GF-D8 (cell line): ENCODE data around the gene MTCL1.

Experiments used
- DNase-seq: peaks from one replicate; lab custom pipeline; 2025; lab: John Stamatoyannopoulos, UW

Gene MTCL1

DNA sequence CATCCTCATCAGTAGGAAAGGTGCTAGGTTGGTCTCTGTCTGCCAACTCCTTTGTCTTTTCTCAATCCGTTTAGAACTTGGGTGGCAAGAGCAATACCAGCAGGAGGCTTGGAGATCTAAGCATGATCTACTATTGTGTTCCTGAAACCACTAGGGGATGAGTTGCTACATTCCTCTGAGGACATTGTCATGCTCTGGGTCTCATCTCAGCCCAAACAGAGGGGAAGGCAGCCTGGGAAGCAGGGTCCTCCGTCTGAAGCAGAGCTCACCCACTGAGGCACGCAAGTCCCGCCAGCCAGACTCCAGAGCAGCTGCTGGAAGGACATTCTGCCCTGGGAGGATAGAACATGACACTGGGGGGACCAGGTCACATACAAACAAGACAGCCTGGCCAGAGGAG lies 162.9 kb downstream of the MTCL1 start:
- no peak for DNase-seq

DNA sequence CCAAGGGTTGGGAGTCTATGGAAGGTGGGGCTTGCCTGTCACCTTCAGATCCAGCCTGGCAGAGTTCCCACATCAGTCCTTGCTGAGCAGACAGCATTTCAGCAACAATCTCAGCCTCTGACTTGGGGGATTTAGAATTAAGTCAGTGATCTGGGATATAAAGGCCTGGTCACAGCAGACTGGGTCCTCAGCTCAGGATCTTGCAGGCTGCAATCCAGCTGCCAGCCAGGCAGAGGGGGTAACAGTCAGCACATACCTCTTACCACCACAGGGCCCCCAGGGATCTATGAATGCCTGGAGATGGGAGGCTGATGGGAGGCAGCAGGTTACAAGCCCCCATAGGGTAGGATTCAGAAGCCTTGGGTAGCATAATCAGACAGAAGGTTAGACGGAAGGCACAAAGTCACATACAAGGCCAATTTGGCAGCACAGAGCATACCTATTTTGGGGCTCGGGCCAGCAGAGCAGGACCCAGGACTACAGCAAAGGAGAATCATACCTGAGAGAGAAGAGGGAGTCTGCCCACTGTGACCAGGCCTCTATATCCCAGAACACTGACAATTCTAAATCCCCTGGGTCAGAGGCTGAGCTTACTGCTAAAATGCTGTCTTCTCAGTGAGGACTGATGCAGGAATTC lies 163.5 kb downstream of the MTCL1 start:
- DNase-seq, result no peak

DNA sequence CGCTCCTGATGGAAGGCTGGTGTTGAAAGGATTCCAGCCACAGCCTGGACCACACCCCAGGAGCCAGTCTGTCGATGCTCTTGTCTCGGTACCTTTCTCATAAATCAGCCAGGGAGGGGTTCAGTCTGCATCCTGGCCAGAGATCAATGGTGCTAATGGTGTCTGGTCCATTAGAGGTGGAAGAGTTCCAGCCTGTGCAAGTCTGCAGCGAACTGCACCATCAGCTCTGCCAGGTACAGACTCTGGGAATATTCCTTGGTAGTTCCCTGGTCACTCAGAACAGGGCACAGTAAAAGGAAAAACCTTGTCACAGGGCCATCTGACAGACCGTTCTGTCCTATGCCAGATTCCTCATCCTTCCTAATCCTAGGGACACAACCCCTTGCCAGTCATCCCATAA lies 164.3 kb downstream of the MTCL1 start:
- no peak for DNase-seq

DNA sequence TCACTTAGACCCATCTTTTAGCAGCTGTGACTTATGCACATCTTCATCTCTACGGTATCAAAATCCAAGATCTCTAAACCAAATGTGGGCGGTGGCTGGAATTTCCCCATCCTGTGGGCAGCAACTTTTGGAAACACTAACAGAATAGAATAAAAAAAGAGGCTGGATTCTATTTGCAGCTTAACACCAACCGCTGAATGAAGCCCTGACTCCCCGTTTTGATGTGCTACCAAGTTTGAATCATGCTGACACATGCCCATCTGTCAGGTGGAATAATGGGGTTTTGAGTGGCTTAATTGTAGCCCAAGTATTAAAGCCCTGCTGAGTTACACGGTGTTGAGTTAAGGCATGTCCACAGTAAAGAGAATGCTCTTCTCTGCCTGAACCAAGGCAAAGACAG lies 165.2 kb downstream of the MTCL1 start:
- DNase-seq, result no peak

DNA sequence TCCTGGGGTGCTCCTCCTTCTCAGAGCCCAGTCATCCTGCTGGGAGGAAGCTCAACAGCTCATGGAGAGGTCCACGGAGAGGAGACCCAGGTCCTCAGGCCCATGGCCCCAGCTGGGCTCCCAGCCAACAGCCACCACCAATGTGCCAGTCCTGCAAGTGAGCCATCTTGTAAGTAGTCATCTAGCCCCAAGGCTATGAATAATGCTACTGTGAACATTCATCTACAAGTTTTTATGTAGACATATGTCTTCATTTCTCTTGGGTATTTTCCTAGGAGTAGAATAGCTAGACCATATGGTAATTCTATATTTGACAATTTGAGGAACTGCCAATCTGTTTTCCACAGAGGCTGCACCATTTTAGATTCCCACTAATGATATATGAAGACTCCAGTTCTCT lies 166.1 kb downstream of the MTCL1 start:
- DNase-seq, result no peak

DNA sequence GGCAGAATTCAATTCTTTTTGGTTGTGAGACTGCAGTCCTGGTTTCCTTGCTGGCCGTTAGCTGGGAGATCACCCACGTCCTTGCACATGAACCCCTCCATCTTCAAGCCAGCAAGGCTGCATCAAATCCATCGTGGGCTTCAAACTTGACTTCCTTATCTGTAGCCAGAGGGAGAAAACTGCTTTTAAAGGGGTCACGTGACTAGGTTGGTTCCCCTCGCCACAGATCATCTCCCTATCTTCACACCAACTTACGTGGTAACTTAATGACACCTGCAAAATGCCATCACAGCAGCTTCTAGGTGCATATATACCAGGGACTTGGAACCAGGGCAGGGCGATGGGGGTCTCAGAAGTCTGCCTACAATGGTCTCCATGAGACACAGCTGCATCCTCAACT lies 169.5 kb downstream of the MTCL1 start:
- DNase-seq, result no peak

DNA sequence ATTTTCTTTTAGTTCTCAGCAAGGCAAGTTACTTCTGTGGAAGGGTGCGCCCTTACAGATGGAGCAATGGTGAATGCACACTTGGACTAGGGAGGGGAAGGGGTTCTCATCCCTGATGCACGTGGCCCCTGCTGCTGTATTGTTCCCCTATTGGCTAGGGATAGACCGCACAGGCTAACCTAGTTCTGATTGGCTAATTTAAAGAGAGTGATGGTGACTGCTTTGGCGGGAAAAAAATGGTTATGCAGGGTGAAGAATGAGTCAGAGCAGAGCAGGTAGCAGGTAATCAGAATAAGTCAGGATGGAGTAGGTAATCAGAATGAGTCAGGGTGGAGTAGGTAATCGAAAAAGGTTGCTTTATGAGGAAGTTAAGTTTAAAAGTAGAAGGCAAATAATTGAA lies 171.5 kb downstream of the MTCL1 start:
- no peak for DNase-seq

DNA sequence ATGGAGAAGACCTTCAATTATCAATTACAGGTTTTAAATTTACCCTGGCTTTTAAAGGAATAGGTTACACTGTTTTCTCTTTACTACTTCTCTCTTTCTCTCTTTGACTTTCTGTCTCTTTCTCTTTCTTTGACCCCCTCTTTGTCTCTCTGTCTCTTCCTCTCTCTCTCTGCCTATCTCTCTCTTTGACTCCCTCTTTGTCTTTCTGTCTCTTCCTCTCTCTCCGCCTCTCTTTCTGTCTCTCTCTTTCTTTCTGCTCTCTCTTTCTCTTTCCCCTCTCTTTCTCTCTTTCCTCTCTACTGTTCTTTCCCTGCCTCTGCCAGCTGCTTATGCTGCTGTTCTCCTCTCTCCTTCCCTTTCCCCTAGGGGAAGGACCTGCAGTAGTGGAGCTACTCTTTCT lies 175.7 kb downstream of the MTCL1 start:
- no peak for DNase-seq
